ENCODE measurements around the gene ANGPTL3.
"Not testable (repeated sequence)": the region's sequence is repeated elsewhere in the genome, so short reads cannot be mapped to it uniquely, and the experiment has no call there.

The ANGPTL3 gene

DNA sequence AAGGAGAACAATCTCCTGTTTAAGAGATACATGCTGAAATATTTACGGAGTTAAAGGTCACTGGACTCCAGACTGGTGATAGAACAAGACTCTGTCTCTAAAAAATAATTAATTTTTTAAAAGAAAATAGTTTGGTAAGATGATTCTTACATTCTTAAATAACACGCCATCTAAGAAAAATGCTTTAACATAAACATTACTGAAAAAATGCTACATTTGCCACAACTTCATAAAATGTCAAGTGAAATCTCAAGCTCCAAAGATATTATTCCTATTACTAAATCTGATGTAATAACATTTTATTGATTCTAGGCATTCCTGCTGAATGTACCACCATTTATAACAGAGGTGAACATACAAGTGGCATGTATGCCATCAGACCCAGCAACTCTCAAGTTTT, 4.1 kb downstream of the ANGPTL3 start:
- H3K4me3 ChIP-seq: no peak overlapping the region
- no peak for DNase-seq (ENCODE audit: low spot score)
- TF ChIP-seq, protein P1, sequence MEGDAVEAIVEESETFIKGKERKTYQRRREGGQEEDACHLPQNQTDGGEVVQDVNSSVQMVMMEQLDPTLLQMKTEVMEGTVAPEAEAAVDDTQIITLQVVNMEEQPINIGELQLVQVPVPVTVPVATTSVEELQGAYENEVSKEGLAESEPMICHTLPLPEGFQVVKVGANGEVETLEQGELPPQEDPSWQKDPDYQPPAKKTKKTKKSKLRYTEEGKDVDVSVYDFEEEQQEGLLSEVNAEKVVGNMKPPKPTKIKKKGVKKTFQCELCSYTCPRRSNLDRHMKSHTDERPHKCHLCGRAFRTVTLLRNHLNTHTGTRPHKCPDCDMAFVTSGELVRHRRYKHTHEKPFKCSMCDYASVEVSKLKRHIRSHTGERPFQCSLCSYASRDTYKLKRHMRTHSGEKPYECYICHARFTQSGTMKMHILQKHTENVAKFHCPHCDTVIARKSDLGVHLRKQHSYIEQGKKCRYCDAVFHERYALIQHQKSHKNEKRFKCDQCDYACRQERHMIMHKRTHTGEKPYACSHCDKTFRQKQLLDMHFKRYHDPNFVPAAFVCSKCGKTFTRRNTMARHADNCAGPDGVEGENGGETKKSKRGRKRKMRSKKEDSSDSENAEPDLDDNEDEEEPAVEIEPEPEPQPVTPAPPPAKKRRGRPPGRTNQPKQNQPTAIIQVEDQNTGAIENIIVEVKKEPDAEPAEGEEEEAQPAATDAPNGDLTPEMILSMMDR (IDR thresholded peaks at IDR 0.05): no peak
- H3K27ac ChIP-seq: no peak overlapping the region

DNA sequence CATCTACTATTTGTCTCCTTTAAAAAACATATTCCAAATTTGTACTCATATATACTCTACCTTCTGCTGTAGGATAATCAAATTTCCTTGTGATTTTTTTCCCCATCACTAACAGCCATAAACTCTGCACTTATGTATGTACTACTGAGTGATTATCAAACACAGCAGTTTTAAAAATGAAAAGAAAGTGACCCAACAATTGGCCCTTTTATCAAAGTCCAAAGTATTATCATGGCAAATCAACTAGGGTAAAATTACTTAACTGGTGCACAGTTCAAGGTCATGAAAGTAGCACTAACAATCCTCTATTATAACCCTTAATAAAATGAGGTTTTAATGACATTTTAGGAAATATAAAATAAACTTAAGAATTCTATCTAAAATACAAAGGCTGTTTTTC, 11.6 kb downstream of the ANGPTL3 start:
- H3K4me3 ChIP-seq: no peak overlapping the region
- DNase-seq (ENCODE audit: low spot score): no peak
- no peak overlapping the region for H3K27ac ChIP-seq
- TF ChIP-seq, protein P1 (IDR thresholded peaks at IDR 0.05): no peak

DNA sequence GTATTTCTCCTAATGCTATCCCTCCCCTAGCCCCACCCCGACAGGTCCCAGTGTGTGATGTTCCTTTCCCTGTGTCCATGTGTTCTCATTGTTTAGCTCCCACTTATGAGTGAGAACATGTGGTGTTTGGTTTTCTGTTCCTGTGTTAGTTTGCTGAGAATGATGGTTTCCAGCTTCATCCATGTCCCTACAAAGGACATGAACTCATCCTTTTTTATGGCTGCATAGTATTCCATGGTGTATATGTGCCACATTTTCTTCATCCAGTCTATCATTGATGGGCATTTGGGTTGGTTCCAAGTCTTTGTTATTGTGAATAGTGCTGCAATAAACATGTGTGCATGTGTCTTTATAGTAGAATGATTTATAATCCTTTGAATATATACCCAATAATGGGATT, 13.3 kb downstream of the ANGPTL3 start:
- DNase-seq (ENCODE audit: low spot score); H3K4me3 ChIP-seq; H3K27ac ChIP-seq: not testable (repeated sequence)

DNA sequence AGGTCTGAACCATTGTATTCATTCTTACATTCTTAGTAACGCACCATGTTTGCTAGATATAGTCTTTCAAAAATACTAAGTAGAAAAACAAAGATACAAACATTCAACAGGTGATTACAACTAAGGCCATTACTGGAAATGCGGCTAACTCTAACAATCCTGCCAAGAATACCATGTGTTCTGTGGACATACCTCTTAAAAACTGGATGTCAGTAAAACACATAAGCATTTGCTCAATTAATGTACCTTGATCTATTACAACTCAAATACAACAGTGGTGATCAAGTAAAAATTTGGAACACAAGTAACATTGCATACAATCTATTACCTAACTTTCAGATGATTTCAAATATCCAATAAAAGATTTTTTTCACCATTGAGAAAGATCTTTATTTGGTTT, 15.4 kb downstream of the ANGPTL3 start:
- TF ChIP-seq, protein P1 (IDR thresholded peaks at IDR 0.05): no peak

DNA sequence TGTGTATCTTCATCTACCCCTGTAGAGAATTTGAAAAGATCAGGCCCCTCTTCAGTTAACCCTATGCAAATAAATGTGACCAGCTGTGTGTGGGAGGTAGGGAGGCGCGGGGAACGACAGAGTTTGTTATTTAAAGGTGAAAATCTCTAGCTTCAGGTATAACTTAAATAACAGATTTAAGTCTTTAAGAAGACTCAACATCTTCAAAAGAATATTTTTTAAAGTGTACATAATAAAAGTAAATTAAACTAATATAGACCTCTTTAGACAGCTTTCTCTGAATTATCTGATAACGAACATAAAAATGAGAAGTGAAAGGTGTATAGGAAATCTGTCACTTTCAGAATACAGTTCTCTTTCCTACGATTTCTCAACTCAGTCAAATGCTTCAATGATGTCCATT, 16.0 kb downstream of the ANGPTL3 start:
- Histone ChIP-seq H3K27ac (no peak overlapping the region), H3K4me3 (no peak overlapping the region)
- DNase-seq (ENCODE audit: low spot score): no peak
- TF ChIP-seq, protein P1 (IDR thresholded peaks at IDR 0.05): no peak

More for the DNA sequence above, 15.4 kb downstream of the ANGPTL3 start:
- Histone ChIP-seq H3K27ac (no peak overlapping the region), H3K4me3 (no peak overlapping the region)
- no peak for DNase-seq (ENCODE audit: low spot score)

DNA sequence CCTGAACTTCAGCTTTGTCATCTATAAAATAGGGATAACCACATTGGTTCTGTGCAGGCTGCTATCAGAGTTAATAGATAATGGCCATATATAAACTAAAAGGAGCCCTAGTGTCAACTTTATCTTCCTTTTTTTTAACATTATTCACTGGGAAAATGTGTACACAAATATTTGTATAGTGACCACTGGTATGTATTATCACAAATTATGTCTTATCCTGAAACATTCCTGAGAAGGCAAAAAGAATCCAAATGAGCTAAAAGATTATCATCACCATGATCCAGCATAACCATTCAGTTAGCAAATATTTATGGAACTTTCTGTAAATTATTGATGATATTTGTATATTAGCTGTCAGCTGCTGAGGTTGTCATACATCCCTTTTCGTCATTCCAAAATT, 16.6 kb downstream of the ANGPTL3 start:
- no peak overlapping the region for H3K27ac ChIP-seq
- TF ChIP-seq, protein P1 (IDR thresholded peaks at IDR 0.05): no peak
- no peak for DNase-seq (ENCODE audit: low spot score)
- H3K4me3 ChIP-seq: no peak overlapping the region

DNA sequence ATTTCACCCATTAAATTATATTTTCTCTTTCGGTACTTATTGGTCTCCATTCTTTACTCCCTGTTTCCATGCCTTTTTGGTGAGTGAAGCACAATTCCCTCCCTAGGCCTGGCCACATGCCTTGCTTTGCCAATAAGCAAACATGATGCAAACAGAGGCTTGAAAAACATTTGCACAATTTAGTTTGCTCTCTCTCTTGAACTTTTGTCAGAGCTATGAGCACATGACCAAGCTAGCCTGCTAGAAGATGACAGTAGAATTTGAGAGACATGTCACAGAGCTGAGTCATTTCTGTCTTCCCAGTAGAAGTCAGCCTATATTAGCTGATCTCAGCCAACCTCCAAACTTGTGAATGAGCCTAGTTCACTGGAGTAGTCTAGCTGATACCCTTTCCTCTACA, 24.6 kb downstream of the ANGPTL3 start:
- TF ChIP-seq, protein P1 (IDR thresholded peaks at IDR 0.05): no peak
- Histone ChIP-seq H3K27ac (no peak overlapping the region), H3K4me3 (no peak overlapping the region)
- DNase-seq (ENCODE audit: low spot score): no peak

DNA sequence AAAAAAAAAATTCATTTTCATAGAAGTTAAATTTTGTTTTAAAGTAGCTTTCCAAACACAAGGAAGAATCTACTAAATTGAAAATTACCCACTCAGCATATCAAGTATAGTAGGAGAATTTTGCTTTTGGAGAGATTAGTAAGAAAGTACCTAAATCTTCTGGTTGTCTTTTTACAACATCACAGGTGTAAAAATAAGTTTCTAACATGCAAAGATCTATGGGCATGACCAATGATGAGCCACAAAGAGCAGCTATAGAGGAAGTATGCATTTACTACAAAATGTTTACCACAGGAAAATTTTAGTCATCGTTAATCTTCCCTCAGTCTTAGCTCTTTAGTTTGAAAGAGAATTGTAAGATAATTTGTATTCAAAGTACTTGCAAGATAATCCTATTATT, 28.1 kb downstream of the ANGPTL3 start:
- H3K4me3 ChIP-seq: no peak overlapping the region
- TF ChIP-seq, protein P1 (IDR thresholded peaks at IDR 0.05): no peak
- no peak overlapping the region for H3K27ac ChIP-seq
- DNase-seq (ENCODE audit: low spot score): no peak

All from coronary artery (tissue), 2 donors.